Islet of Langerhans (tissue), 1 donor: ENCODE results near the gene TRIML1.
"Not testable (repeated sequence)": the region's sequence is repeated elsewhere in the genome, so short reads cannot be mapped to it uniquely, and the experiment has no call there.

Experiments used
- FAIRE-seq: peaks from one replicate; lab custom pipeline; 2011; peaks lifted over from hg19 to GRCh38; lab: Jason Lieb, UNC

The TRIML1 gene

GRCh38 chr4:188154668-188155405 lies 15.6 kb downstream of the TRIML1 start:
- no peak for FAIRE-seq

GRCh38 chr4:188158336-188158735 lies 19.1 kb downstream of the TRIML1 start:
- no peak for FAIRE-seq

- FAIRE-seq = not testable (repeated sequence)
Observed at GRCh38 chr4:188159513-188160226, 20.4 kb downstream of the TRIML1 start.

DNA sequence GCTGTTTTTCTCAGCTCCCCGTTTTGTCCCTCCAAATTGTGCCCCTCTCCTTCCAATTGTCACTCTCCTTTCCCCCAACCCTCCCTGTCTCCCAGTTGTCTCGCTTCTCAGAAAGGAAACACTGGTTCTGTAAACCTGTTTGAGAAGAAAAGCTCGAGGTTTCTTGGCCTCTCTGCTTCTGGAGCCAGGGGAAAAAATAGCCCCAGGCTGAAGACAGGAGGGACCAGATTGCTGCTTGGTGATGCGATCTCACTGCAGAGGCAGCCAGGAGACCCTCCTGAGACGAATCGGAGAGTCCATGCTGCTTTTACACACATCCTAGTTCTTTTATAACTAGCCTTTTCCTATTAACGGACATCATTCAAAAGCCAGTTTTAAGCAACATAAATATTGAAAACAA lies 21.2 kb downstream of the TRIML1 start:
- FAIRE-seq = no peak

DNA sequence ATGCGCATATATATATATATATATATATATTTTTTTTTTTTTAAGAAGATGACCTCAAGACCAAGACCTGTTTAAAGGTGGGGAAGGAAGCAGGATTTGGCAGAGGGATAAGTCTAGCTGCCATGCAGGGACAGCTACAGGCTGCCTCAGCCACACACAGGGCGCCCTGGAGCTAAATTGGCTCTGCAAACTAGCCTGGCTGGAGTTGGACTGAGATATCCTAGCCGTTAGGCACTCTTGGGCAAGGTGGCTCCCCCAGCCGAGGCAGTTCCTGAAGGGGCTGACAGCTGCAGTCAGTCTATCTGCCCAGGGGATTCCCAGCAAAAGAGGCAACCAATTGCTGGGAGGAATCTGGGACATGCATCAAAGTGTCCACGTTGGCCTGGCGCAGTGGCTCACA lies 21.9 kb downstream of the TRIML1 start:
- no peak for FAIRE-seq

- FAIRE-seq = no peak
Observed at GRCh38 chr4:188162698-188163097, 23.5 kb downstream of the TRIML1 start.

DNA sequence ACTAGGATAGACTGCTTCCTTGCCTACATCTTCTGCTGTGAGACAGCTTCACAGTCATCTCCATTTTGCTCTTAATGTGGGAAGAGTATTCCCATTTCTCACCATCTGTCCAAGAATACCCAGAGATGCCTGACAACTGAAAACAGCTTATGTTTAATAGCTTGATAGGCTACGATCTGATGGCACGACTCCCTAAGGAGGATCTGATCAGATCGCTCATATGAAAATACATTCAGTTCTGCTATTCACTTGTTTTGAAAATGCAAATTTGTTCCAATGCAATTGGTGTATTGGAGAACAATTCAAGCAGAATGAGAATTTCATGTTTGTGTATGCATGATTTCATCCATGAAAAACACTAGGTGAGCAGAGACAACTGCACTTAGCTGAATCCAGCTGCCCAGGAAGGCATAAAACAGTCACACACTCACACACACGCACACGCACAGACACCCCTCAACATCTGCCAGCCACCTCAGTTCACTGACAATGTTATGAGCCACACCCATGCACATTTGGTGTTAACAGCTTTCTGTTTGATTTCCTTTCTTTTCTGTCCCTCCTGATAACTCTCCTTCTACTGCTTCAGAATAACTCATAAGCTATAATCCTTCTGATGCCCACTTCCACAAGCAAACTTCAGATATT lies 29.6 kb downstream of the TRIML1 start:
- no peak for FAIRE-seq

DNA sequence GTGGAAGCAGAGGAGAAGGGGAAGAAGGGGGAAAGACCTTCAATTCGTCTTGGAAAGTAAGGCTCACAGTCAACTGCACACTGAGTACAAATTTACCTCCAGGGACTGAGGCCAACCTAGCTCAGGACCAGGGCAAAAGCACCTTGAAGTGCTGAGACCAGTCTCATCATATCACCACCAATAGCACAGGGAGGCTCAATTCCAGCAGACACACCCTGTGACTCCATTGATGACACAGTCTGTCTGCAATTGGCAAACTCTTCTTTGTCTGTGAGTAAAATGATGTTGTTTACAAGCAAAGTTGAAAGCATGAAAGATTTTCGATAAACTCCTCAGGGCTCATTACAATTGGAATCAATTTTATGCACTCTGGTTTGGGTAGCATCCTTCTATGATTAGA lies 32.3 kb downstream of the TRIML1 start:
- no peak for FAIRE-seq

DNA sequence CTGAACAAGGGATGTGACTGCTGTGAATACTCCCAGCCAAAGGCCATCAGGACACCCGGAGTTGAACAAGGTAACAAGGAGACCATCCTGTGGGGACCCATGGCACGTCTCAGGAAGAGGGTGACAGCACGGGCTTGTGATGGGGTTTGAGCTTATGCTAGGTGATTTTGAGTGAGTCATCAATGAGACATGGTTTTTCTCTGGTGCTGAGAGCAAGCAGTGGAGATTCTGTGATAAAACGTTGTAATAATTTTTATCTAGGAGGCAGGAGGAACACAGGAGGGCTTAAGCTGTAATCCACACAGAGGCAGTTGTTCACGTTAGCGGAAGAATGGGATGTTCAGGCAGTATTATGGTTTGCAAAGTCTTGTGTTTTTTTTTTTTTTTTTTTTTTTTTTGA lies 36.0 kb downstream of the TRIML1 start:
- FAIRE-seq = no peak

DNA sequence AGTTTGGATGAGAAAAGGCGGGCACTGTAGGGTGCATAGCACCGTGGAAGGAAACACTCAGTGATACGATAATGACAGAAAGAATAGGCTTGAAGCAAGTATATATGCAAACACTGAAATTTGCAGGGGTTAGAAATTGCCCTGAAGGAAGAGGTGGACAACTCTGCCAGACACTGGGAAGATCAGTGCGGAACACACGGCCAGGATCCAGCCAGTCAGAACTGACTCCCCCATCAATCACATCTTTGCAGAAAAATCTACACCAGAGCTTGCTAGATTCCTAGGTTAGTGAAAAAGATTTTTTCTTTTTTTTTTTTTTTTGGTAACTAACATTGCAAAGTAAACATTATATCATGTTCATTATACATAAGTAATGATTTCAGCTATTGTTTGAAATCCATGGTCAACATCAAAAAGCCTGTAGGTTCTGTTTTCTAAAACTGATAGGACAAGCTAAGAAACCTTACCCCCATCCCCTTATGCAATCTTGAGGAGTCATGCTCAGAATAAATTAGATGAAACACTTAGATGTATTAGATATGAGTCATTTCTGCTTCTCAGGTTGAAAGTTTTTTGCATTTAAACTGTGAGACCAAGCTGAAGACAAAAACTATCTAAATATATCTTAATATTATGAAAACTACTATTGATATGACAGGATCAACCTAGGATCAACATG lies 38.9 kb downstream of the TRIML1 start:
- no peak for FAIRE-seq

DNA sequence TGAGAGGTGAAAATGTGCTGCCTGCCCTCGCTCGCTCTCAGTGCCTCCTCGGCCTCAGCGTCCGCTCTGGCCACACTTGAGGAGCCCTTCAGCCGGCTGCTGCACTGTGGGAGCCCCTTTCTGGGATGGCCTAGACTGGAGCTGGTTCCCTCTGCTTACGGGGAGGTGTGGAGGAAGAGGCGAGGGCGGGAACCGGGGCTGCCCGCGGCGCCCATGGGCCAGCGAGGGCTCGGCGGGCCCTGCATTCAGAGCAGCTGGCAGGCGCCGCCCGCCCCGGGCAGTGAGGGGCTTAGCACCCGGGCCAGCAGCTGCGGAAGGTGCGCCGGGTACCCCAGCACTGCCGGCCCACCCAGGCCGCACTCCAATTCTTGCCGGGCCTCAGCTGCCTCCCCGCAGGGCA lies 39.6 kb downstream of the TRIML1 start:
- no peak for FAIRE-seq

- no peak for FAIRE-seq
Observed at GRCh38 chr4:188187106-188187505, 47.9 kb downstream of the TRIML1 start.

GRCh38 chr4:188190461-188190860 lies 51.2 kb downstream of the TRIML1 start:
- FAIRE-seq = no peak

- FAIRE-seq = no peak
Observed at GRCh38 chr4:188194421-188194820, 55.2 kb downstream of the TRIML1 start.

GRCh38 chr4:188195389-188195985 lies 56.2 kb downstream of the TRIML1 start:
- no peak for FAIRE-seq

DNA sequence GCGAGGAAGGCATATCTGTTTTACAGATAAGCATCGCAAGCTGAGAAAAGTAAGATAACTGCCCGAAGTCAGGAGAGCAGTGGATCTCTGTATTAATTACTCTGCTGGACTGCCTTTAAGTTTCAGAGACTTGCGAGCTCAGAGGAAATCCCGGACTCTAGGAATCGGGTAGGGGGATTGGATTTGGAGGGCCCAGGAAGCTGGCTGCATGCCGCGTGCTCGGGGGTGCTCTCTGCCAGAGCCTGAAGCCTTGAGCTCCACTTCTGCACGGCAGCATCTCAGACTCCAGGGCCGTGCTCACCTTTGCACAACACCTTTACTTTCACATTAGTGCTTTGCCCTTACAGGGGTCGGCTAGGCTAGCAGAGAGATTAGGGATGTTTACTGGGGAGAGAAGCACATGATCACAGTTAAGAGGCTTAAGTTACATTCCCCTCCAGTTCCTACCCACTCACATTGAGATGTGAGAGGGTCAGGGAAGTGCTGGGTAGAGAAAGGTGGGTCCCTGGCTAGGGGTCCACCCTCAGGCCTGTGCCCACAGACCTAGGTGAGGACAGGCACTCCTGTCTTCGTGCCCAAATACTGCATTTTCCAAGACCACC lies 57.0 kb downstream of the TRIML1 start:
- FAIRE-seq = no peak
